Stimulated activated CD4-positive, alpha-beta T cell treated with anti-CD3 and anti-CD28 coated beads, Interleukin-15, amount 100 ng/mL, for 48 hours (primary cell): ENCODE results near the gene MAPK12.

Experiments used
- DNase-seq, 2 donors: peaks; one replicate each; pipeline ENCODE4 v3.0.0-alpha.2; 2020; ENCODE audit warnings: low read depth in 2 of 2

The MAPK12 gene

GRCh38 chr22:50253046-50253915 lies 8.2 kb downstream of the MAPK12 start:
- no peak for DNase-seq

- peak in 1 of 2 donors; percentile 59 for DNase-seq
Measured at GRCh38 chr22:50252082-50253045, 9.1 kb downstream of the MAPK12 start.

- no peak for DNase-seq
Measured at GRCh38 chr22:50251477-50252081, 9.9 kb downstream of the MAPK12 start.

GRCh38 chr22:50250555-50251476 lies 10.7 kb downstream of the MAPK12 start, which contains the start of gene HDAC10:
Gene HDAC10 (minus strand): TSS chr22:50251265. CDS start chr22:50251032, 233 bp downstream.
- peak; percentile 74 to 84 for DNase-seq

GRCh38 chr22:50250249-50250554 lies 11.3 kb downstream of the MAPK12 start:
- no peak for DNase-seq

- DNase-seq: no peak
Measured at GRCh38 chr22:50249341-50250248, 11.9 kb downstream of the MAPK12 start.

GRCh38 chr22:50248196-50249081 lies 13.0 kb downstream of the MAPK12 start:
- DNase-seq: no peak

- no peak for DNase-seq
Measured at GRCh38 chr22:50247748-50248147, 13.7 kb downstream of the MAPK12 start.

- DNase-seq: no peak
Measured at GRCh38 chr22:50246242-50247175, 15.0 kb downstream of the MAPK12 start.

- no peak for DNase-seq
Measured at GRCh38 chr22:50245214-50246072, 16.0 kb downstream of the MAPK12 start.

- DNase-seq: peak; percentile 82 to 93
Measured at GRCh38 chr22:50244420-50245213, 16.9 kb downstream of the MAPK12 start, which contains the start of gene TUBGCP6. Gene TUBGCP6 (minus strand): TSS chr22:50245023. CDS start chr22:50244459, 564 bp downstream.

- DNase-seq: no peak
Measured at GRCh38 chr22:50243685-50244419, 17.6 kb downstream of the MAPK12 start.

- no peak for DNase-seq
Measured at GRCh38 chr22:50242406-50242949, 19.0 kb downstream of the MAPK12 start.

GRCh38 chr22:50238755-50239154 lies 22.7 kb downstream of the MAPK12 start:
- DNase-seq: no peak
